Chondrocyte (in vitro differentiated cells): ENCODE measurements around the gene TMPRSS9. TPM values are rescaled to one million over a fixed set of nuclear protein-coding genes. Genes with fewer than 3 reads are reported as not detected.

Source experiments
- DNase-seq: peaks from one replicate; pipeline ENCODE4 v3.0.0; 2021; ENCODE audit warnings: mixed read lengths, low spot score
- H3K27ac Mint-ChIP-seq: one replicate; pipeline ENCODE4 v1.8.0; 2021; ENCODE audit warnings: mild to moderate bottlenecking, moderate library complexity, mixed read lengths; ENCODE audit not compliant: unreplicated experiment
- H3K27me3 Mint-ChIP-seq: 2 replicates; pipeline ENCODE4 v1.8.0; 2021; ENCODE audit warnings: low read depth, mixed read lengths
- H3K36me3 Mint-ChIP-seq: 2 replicates; pipeline ENCODE4 v1.8.0; 2021; ENCODE audit warnings: low read depth, mixed read lengths
- H3K4me1 Mint-ChIP-seq: 2 replicates; pipeline ENCODE4 v1.8.0; 2021; ENCODE audit warnings: low read depth, mild to moderate bottlenecking, mixed read lengths
- H3K4me3 Mint-ChIP-seq: one replicate; pipeline ENCODE4 v1.8.0; 2021; ENCODE audit warnings: mild to moderate bottlenecking, moderate library complexity, mixed read lengths; ENCODE audit not compliant: unreplicated experiment
- H3K9me3 Mint-ChIP-seq: 2 replicates; pipeline ENCODE4 v1.8.0; 2021; ENCODE audit warnings: low read depth, mixed read lengths
- total RNA-seq: library from RNA; stranded (reverse); gene quantifications from 3 replicates; pipeline ENCODE4 v1.2.1, GENCODE V29; 2021
- TF ChIP-seq, protein P1 (sequence below): fragments of 200-600 bp; sonication (generic); IDR thresholded peaks from 2 replicates; pipeline ENCODE4 v1.5.0; 2021; ENCODE audit warnings: antibody characterized with exemption, mild to moderate bottlenecking, moderate library complexity

TMPRSS9 gene
- total RNA-seq, 1 donor from 2014 or later = 0.15 TPM

DNA sequence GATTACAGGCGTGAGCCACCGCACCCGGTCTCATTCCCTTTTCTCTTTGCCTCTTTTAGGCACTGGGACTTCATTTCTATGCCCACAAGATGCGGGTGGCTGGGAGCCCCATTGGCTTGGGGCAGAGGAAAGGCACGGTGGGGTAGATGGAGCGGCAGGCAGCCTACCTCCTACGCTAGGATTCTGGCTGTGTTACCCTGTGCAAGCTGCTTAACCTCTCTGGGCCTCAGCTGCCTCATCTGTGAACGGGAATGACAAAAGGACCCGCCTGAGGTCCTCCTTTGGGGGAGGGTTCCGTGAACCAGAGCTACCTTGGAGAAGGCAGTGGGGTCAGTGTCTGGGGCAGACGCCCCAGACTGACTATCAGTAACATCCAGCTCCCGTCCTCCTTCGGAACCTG is 42.8 kb upstream of the TMPRSS9 start:
- Mint-ChIP-seq H3K27me3 (no peaks in the 10 kb centered on the region), H3K9me3 (peaks cover 7% of the 10 kb centered on the region), H3K4me1 (peaks cover 11% of the 10 kb centered on the region), H3K4me3 (no peak overlapping the region), H3K36me3 (no peaks in the 10 kb centered on the region), H3K27ac (no peak overlapping the region)
- no peak for DNase-seq
- TF ChIP-seq, protein P1, sequence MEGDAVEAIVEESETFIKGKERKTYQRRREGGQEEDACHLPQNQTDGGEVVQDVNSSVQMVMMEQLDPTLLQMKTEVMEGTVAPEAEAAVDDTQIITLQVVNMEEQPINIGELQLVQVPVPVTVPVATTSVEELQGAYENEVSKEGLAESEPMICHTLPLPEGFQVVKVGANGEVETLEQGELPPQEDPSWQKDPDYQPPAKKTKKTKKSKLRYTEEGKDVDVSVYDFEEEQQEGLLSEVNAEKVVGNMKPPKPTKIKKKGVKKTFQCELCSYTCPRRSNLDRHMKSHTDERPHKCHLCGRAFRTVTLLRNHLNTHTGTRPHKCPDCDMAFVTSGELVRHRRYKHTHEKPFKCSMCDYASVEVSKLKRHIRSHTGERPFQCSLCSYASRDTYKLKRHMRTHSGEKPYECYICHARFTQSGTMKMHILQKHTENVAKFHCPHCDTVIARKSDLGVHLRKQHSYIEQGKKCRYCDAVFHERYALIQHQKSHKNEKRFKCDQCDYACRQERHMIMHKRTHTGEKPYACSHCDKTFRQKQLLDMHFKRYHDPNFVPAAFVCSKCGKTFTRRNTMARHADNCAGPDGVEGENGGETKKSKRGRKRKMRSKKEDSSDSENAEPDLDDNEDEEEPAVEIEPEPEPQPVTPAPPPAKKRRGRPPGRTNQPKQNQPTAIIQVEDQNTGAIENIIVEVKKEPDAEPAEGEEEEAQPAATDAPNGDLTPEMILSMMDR = no peak

DNA sequence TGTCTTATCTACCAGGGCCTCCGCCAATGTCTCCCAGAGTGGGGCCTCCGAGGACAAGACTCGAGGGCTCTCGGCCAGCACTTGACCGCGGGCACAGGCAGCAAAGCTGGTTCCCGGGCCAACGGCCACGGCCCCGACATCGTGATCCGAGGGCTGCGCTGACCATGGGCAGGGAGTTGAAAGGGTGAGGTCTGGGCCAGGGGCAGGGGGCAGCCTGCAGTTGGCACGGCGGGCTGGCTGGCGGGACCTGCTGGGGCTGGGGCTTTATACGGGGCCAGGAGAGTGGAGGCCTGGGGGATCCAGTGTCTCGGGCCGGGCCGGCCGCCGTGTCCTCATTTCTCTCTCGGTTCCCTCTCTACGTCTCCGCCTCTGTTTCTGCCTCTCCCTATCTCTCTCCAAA is 42.3 kb upstream of the TMPRSS9 start:
- no peaks in the 10 kb centered on the region for H3K36me3 Mint-ChIP-seq
- TF ChIP-seq, protein P1 = no peak
- H3K9me3 Mint-ChIP-seq = peaks cover 7% of the 10 kb centered on the region

DNA sequence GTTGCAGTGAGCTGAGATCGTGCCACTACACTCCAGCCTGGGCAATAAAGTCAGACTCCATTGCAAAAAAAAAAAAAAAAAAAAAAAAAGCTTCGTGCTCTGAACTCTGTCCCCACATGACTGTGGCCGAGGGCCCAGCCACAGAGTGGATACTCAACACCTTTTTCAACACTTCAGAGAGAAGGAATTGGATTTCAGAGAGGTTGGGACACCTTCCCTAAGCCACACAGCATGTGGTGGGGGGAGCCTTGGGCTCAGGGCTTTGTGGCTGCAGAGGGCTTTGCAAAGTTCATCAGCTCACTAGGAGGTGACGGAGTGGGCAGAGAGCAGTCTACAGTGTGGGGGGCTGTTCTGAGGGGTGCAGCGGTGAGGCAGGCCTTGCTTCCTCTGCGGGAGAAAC is 41.1 kb upstream of the TMPRSS9 start:
- peaks cover 7% of the 10 kb centered on the region for H3K9me3 Mint-ChIP-seq
- H3K4me1 Mint-ChIP-seq = peaks cover 11% of the 10 kb centered on the region
- DNase-seq = no peak
- H3K36me3 Mint-ChIP-seq = peaks cover 2% of the 10 kb centered on the region
- TF ChIP-seq, protein P1 = no peak
- H3K27ac Mint-ChIP-seq = no peak overlapping the region
- no peaks in the 10 kb centered on the region for H3K27me3 Mint-ChIP-seq
- no peak overlapping the region for H3K4me3 Mint-ChIP-seq

More for the DNA sequence above, 42.3 kb upstream of the TMPRSS9 start:
- Mint-ChIP-seq H3K4me3 (no peak overlapping the region), H3K27me3 (no peaks in the 10 kb centered on the region), H3K4me1 (peaks cover 11% of the 10 kb centered on the region), H3K27ac (no peak overlapping the region)
- DNase-seq = no peak

DNA sequence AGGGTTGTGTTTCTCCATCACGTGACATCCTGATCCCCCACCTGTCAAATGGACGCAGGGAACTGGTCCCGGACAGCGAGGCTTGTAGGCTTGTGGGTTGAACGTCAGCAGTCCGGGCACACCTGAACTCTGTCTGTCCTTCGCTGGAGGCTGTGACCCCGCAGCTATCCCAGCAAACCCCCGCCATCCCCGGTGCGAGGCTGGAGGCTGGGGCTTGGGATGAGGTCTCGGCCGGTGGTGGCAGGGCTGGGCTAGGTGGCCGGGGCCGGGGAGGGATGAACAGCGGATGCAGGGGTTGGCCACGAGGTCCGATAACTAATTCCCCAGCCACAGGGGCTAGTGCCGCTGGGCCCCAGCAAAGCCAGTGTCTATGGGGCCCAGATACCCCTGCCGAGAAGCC is 40.5 kb upstream of the TMPRSS9 start:
- H3K27ac Mint-ChIP-seq = no peak overlapping the region
- H3K27me3 Mint-ChIP-seq = no peaks in the 10 kb centered on the region
- peaks cover 11% of the 10 kb centered on the region for H3K4me1 Mint-ChIP-seq
- H3K36me3 Mint-ChIP-seq = peaks cover 4% of the 10 kb centered on the region
- no peak for DNase-seq
- peaks cover 7% of the 10 kb centered on the region for H3K9me3 Mint-ChIP-seq
- no peak overlapping the region for H3K4me3 Mint-ChIP-seq
- TF ChIP-seq, protein P1 = no peak

DNA sequence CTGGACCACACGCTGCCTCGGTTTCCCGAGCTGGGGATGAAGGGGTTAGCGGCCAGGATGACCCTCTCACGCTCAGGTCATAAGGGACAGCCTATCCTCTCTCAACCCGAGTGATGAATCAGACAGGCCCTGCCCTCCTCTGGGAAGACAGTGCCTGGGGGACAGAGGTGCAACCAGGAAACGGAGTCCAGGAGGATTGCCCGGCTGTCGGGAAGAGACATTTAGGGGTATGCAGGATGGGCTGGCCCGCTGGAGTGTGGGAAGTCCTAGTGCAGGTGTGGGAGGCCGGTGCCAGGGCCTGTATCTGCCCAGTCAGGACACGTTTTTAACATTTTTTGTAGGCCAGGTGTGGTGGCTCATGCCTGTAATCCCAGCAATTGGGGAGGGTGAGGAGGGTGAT is 40.0 kb upstream of the TMPRSS9 start:
- H3K27ac Mint-ChIP-seq = no peak overlapping the region
- H3K27me3 Mint-ChIP-seq = no peaks in the 10 kb centered on the region
- H3K9me3 Mint-ChIP-seq = peaks cover 5% of the 10 kb centered on the region
- H3K4me3 Mint-ChIP-seq = no peak overlapping the region
- peaks cover 5% of the 10 kb centered on the region for H3K36me3 Mint-ChIP-seq
- H3K4me1 Mint-ChIP-seq = peaks cover 11% of the 10 kb centered on the region
- TF ChIP-seq, protein P1 = no peak
- no peak for DNase-seq
